NCI-H2081 treated with DMSO at 0.1 percent for 48 hours (cell line): ENCODE data around the gene MMP12.

Source experiments
- DNase-seq: peaks from one replicate; lab custom pipeline; 2025; lab: John Stamatoyannopoulos, UW

MMP12 gene

GRCh38 chr11:102850973-102851745, 23.6 kb downstream of the MMP12 start:
- DNase-seq = no peak

- DNase-seq = no peak
Measured at GRCh38 chr11:102849311-102849710, 25.5 kb downstream of the MMP12 start.

GRCh38 chr11:102846292-102846691, 28.5 kb downstream of the MMP12 start:
- no peak for DNase-seq

GRCh38 chr11:102843489-102843888, 31.3 kb downstream of the MMP12 start, which contains the start of gene MMP3:
Gene MMP3 (minus strand): TSS chr11:102843609. CDS start chr11:102843546, 63 bp downstream.
- no peak for DNase-seq

- DNase-seq = no peak
Measured at GRCh38 chr11:102842930-102843329, 31.9 kb downstream of the MMP12 start.

GRCh38 chr11:102840018-102840417, 34.8 kb downstream of the MMP12 start:
- no peak for DNase-seq

- no peak for DNase-seq
Measured at GRCh38 chr11:102837646-102838045, 37.1 kb downstream of the MMP12 start.

GRCh38 chr11:102837156-102837555, 37.6 kb downstream of the MMP12 start:
- no peak for DNase-seq

- DNase-seq = no peak
Measured at GRCh38 chr11:102836290-102836875, 38.4 kb downstream of the MMP12 start.

GRCh38 chr11:102833731-102834130, 41.1 kb downstream of the MMP12 start:
- DNase-seq = no peak

GRCh38 chr11:102832612-102833011, 42.2 kb downstream of the MMP12 start:
- no peak for DNase-seq

- no peak for DNase-seq
Measured at GRCh38 chr11:102831489-102832440, 43.0 kb downstream of the MMP12 start.

- DNase-seq = no peak
Measured at GRCh38 chr11:102831128-102831488, 43.7 kb downstream of the MMP12 start.

- no peak for DNase-seq
Measured at GRCh38 chr11:102830001-102830727, 44.6 kb downstream of the MMP12 start.

- no peak for DNase-seq
Measured at GRCh38 chr11:102829316-102830000, 45.3 kb downstream of the MMP12 start.

- no peak for DNase-seq
Measured at GRCh38 chr11:102824556-102824955, 50.2 kb downstream of the MMP12 start.

- DNase-seq = no peak
Measured at GRCh38 chr11:102819491-102819890, 55.3 kb downstream of the MMP12 start.

- no peak for DNase-seq
Measured at GRCh38 chr11:102813484-102813883, 61.3 kb downstream of the MMP12 start.
